Measurements from ENCODE around the gene SCO2.

The SCO2 gene

GRCh38 chr22:50507421-50507990 is 17.9 kb downstream of the SCO2 start, which contains the start of gene LMF2:
Gene LMF2 (minus strand): TSS chr22:50507702. CDS start chr22:50507675, 27 bp downstream.
- peaks cover 19% of the 10 kb centered on the region for H3K36me3 ChIP-seq (ENCODE audit: control insufficient read depth, insufficient read depth, low read length)
- no peak for TF ChIP-seq CTCF (IDR thresholded peaks at IDR 0.05; ENCODE audit: insufficient read depth, low read length, poor library complexity, severe bottlenecking)
- H3K27me3 ChIP-seq (replicated peaks; ENCODE audit: control insufficient read depth, insufficient read depth, low read length) = no peaks in the 10 kb centered on the region
- peak; percentile 86 for DNase-seq (ENCODE audit: extremely low read depth, insufficient read length)
- peak within 1 kb of the TSS; percentile 98 for H3K4me3 ChIP-seq (replicated peaks; ENCODE audit: low read depth, low read length)

GRCh38 chr22:50506611-50507420 is 18.6 kb downstream of the SCO2 start:
- Histone ChIP-seq H3K36me3 (ENCODE audit: control insufficient read depth, insufficient read depth, low read length) (peaks cover 20% of the 10 kb centered on the region), H3K4me3 (replicated peaks; ENCODE audit: low read depth, low read length) (peak overlapping the region; percentile 96), H3K27me3 (replicated peaks; ENCODE audit: control insufficient read depth, insufficient read depth, low read length) (no peaks in the 10 kb centered on the region)
- TF ChIP-seq CTCF (IDR thresholded peaks at IDR 0.05; ENCODE audit: insufficient read depth, low read length, poor library complexity, severe bottlenecking) = no peak
- DNase-seq (ENCODE audit: extremely low read depth, insufficient read length) = no peak

- no peak for DNase-seq (ENCODE audit: extremely low read depth, insufficient read length)
- H3K27me3 ChIP-seq (replicated peaks; ENCODE audit: control insufficient read depth, insufficient read depth, low read length) = no peaks in the 10 kb centered on the region
- TF ChIP-seq CTCF (IDR thresholded peaks at IDR 0.05; ENCODE audit: insufficient read depth, low read length, poor library complexity, severe bottlenecking) = no peak
These were observed 19.4 kb downstream of the SCO2 start for GRCh38 chr22:50505776-50506610.

GRCh38 chr22:50505276-50505775 is 20.1 kb downstream of the SCO2 start:
- DNase-seq (ENCODE audit: extremely low read depth, insufficient read length) = no peak
- no peak for TF ChIP-seq CTCF (IDR thresholded peaks at IDR 0.05; ENCODE audit: insufficient read depth, low read length, poor library complexity, severe bottlenecking)
- Histone ChIP-seq H3K4me3 (replicated peaks; ENCODE audit: low read depth, low read length) (no peak overlapping the region), H3K36me3 (ENCODE audit: control insufficient read depth, insufficient read depth, low read length) (peaks cover 20% of the 10 kb centered on the region), H3K27me3 (replicated peaks; ENCODE audit: control insufficient read depth, insufficient read depth, low read length) (no peaks in the 10 kb centered on the region)

More at GRCh38 chr22:50505776-50506610, 19.4 kb downstream of the SCO2 start:
- peak overlapping the region; percentile 96 for H3K4me3 ChIP-seq (replicated peaks; ENCODE audit: low read depth, low read length)
- H3K36me3 ChIP-seq (ENCODE audit: control insufficient read depth, insufficient read depth, low read length) = peaks cover 20% of the 10 kb centered on the region

- TF ChIP-seq CTCF (IDR thresholded peaks at IDR 0.05; ENCODE audit: insufficient read depth, low read length, poor library complexity, severe bottlenecking) = no peak
- H3K4me3 ChIP-seq (replicated peaks; ENCODE audit: low read depth, low read length) = no peak overlapping the region
- no peak for DNase-seq (ENCODE audit: extremely low read depth, insufficient read length)
These were observed 20.8 kb downstream of the SCO2 start for GRCh38 chr22:50504369-50505211.

More at GRCh38 chr22:50504369-50505211, 20.8 kb downstream of the SCO2 start:
- no peaks in the 10 kb centered on the region for H3K27me3 ChIP-seq (replicated peaks; ENCODE audit: control insufficient read depth, insufficient read depth, low read length)
- H3K36me3 ChIP-seq (ENCODE audit: control insufficient read depth, insufficient read depth, low read length) = peaks cover 20% of the 10 kb centered on the region

Data from GM06990 (cell line).